ENCODE data around the gene TXNDC2.

- TF ChIP-seq, protein P1, sequence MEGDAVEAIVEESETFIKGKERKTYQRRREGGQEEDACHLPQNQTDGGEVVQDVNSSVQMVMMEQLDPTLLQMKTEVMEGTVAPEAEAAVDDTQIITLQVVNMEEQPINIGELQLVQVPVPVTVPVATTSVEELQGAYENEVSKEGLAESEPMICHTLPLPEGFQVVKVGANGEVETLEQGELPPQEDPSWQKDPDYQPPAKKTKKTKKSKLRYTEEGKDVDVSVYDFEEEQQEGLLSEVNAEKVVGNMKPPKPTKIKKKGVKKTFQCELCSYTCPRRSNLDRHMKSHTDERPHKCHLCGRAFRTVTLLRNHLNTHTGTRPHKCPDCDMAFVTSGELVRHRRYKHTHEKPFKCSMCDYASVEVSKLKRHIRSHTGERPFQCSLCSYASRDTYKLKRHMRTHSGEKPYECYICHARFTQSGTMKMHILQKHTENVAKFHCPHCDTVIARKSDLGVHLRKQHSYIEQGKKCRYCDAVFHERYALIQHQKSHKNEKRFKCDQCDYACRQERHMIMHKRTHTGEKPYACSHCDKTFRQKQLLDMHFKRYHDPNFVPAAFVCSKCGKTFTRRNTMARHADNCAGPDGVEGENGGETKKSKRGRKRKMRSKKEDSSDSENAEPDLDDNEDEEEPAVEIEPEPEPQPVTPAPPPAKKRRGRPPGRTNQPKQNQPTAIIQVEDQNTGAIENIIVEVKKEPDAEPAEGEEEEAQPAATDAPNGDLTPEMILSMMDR (conservative IDR thresholded peaks at IDR 0.05), result no peak
- no peak for TF ChIP-seq ZFX (IDR thresholded peaks at IDR 0.05)
Measured at GRCh38 chr18:9865764-9866490, 19.8 kb upstream of the TXNDC2 start.

All from C4-2B (cell line).